ENCODE results near the gene FLT3.

- TF ChIP-seq CTCF (IDR thresholded peaks at IDR 0.05): no peak
- no peak for TF ChIP-seq POLR2AphosphoS5 (IDR thresholded peaks at IDR 0.05)
- TF ChIP-seq POLR2A (IDR thresholded peaks at IDR 0.05): no peak
Observed at GRCh38 chr13:28014301-28014700, 86.1 kb downstream of the FLT3 start.
